Superior temporal gyrus (tissue), 1 donor: ENCODE results near the gene FAM216B.
"Not testable (repeated sequence)": the region's sequence is repeated elsewhere in the genome, so short reads cannot be mapped to it uniquely, and the experiment has no call there.

Experiments
- DNase-seq: peaks from one replicate; pipeline ENCODE4 v3.0.0-alpha.2; 2016; ENCODE audit errors: extremely low spot score

The FAM216B gene

GRCh38 chr13:42780044-42780443, 1.3 kb upstream of the FAM216B start:
- no peak for DNase-seq

GRCh38 chr13:42786715-42787114, 5.3 kb downstream of the FAM216B start:
- DNase-seq = no peak

DNA sequence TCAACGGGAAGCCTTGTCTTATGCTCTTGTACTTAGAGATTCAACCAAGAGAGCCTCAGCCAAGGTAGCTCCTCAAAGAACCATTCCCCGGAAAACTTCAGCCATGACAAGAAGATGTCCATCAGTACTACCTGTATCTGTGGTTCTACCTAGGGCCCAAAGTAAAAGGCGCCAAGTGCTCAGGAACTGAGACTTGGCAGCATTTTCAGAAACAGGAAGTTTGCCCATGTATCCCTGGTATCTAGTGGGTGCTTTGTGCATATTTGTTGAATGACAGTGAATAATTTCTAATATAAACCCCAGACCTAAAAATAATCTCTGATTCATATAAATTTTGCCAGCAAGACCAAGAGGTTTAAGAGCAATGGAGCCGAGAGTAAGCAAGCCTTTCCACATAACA, 7.2 kb downstream of the FAM216B start:
- DNase-seq = no peak

- DNase-seq = no peak
Observed at GRCh38 chr13:42792154-42792553, 10.8 kb downstream of the FAM216B start.

- DNase-seq = no peak
Observed at GRCh38 chr13:42794577-42795275, 13.3 kb downstream of the FAM216B start.

DNA sequence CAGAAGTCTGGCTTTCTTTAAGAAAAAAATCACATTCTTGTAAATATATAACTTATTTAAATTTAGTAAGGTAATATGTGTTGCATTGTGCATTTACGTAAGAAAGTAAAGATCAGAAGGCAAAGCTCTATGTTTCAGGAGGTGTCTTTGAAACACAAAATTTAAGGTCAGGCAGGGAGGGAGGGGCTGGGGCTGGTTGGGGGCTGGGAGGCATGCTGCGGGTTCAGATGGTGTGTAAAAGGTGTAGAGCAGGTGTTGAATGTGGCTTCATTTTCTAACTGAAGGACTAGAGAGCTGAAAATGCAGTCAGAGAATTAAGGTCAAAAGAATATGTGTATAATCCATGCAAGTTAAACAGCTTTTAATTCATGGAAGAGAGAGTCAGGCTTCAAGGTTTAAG, 14.3 kb downstream of the FAM216B start:
- no peak for DNase-seq

- no peak for DNase-seq
Observed at GRCh38 chr13:42796747-42797356, 15.5 kb downstream of the FAM216B start.

- DNase-seq = no peak
Observed at GRCh38 chr13:42798118-42798517, 16.7 kb downstream of the FAM216B start.

GRCh38 chr13:42800109-42800643, 18.8 kb downstream of the FAM216B start:
- no peak for DNase-seq

GRCh38 chr13:42803563-42804204, 22.3 kb downstream of the FAM216B start:
- no peak for DNase-seq

GRCh38 chr13:42804244-42804874, 23.0 kb downstream of the FAM216B start:
- DNase-seq = no peak

- no peak for DNase-seq
Observed at GRCh38 chr13:42807241-42807640, 25.9 kb downstream of the FAM216B start.

- no peak for DNase-seq
Observed at GRCh38 chr13:42807866-42808265, 26.5 kb downstream of the FAM216B start.

DNA sequence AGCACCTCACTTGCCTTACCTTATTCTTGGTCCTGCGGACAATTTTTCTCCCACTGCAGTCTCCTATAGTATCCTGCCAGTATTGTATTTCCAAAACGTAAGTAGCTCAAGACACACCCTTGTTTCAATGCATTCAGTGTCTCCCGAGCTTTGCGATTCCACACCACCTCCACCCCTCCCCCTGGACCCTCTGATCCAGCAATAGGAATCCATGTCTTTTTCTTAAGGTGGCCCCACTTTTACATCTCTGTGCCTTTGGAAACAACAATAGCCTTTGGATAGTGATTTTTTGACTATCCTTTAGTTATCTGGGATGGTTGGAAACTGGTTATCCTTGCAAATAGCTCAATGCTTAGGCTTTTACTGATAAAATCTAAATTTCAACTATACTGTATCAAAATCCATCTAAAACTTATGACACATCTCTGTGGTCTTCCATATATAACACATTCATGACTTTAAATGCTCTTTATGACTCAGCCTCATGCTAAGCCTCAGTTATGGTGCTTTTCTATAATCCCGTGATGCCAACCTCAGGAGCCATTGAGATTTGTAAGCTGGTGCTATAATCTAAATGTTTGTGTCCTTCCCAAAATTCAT, 27.1 kb downstream of the FAM216B start:
- DNase-seq = no peak

GRCh38 chr13:42812316-42812715, 30.9 kb downstream of the FAM216B start:
- DNase-seq = no peak

DNA sequence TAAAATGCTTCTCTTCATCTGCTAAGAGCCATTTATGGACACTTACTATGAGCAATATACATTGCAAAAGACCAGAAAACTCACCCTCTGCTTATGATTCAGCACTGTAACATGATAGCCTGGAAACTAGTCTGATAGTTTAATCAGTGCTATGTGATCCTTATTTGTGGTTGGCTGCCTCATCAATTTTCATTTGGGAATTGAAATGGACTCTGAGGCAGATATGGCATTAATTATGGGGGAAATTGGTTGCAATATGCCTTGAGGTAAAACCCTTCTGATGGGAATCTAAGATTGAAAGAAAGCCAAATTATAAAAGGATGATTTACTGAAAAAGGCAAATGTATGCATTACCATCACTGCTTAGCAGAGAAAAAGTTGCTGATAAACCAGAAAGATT, 33.5 kb downstream of the FAM216B start:
- no peak for DNase-seq

- DNase-seq = no peak
Observed at GRCh38 chr13:42815681-42816080, 34.3 kb downstream of the FAM216B start.

- DNase-seq = no peak
Observed at GRCh38 chr13:42816538-42816937, 35.2 kb downstream of the FAM216B start.

DNA sequence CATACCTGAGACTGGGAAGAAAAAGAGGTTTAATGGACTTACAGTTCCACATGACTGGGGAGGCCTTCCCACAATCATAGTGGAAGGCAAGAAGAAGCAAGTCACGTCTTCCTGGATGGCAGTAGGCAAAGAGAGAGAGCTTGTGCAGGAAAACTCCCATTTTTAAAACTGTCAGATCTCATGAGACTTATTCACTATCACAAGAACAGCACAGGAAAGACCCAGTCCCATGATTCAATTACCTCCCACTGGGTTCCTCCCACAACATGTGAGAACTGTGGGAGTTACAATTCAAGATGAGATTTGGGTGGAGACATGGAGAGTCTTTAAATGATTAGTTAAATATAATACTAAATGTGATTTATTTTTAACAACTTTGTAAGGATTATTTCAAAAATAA, 38.3 kb downstream of the FAM216B start:
- DNase-seq = not testable (repeated sequence)

DNA sequence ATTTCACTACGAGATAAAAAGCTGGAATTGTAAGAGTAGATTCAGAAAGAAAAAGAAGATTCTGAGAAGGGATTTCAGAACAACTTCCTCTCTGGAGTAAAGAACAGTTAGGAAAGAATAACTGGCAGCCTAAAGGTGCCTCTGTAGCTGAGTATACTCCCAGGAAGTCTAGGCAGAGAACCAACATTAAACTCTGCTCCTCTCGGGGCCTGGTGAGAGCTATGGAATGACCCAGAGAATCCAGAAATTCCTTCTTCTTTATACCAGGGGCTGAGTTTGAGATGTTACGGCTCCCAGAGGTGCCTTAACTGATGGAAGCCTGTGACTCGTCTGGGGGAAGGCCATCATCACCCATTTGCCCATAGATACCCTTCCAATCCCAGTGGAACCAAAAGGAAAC, 39.1 kb downstream of the FAM216B start:
- no peak for DNase-seq

GRCh38 chr13:42821437-42821836, 40.1 kb downstream of the FAM216B start:
- no peak for DNase-seq
